ENCODE measurements around the gene MPZL3.

The MPZL3 gene

DNA sequence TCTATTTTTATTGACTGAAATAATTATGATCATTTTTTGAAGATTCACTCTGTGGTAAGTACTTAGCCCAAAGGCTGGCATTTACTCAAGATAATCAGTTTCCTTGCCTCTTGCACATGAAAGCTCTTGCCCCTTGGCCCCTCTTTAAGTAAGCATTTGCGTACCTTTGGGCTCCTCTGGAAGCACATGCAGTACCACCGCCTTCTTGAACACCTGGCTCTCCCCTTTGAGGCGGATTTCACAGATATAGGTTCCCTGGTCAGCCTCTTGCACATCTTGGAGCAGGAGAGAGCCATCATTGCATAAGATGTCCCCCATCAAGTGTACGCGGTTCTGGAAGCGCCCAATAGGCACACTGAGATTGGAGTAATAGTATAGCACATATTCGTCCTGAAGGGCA is 41.8 kb downstream of the MPZL3 start:
- Histone ChIP-seq H3K27me3 (ENCODE audit: insufficient read depth, low read length, poor library complexity) (no peaks in the 10 kb centered on the region), H3K27ac (ENCODE audit: low read depth, low read length) (no peak overlapping the region), H3K4me3 (ENCODE audit: low read length) (no peak overlapping the region)

DNA sequence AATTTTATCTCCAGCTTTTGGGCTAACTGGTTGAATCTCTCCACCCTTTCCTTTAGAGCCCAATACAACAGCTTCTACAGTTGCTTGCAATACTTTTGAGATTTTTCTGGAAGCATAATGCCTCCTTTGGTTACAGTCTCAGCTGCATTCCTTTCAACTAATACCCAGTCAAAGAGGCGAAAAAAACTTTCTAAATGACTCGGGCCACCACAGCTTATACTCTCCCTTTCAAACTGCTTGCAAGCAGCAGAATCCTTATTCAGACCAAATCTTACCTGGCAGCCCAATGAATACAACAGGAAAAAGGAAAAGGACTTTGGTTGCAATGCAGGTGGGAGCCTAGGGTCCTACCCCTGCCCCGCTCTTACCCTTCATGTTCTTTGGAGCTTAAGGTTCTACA is 43.1 kb downstream of the MPZL3 start:
- no peak overlapping the region for H3K4me3 ChIP-seq (ENCODE audit: low read length)
- H3K9ac ChIP-seq (ENCODE audit: low read length), result no peak overlapping the region
- DNase-seq, result no peak
- H3K27ac ChIP-seq (ENCODE audit: low read depth, low read length), result no peak overlapping the region
- no peaks in the 10 kb centered on the region for H3K79me1 ChIP-seq (ENCODE audit: low read length)
- H2BK15ac ChIP-seq (replicated peaks; ENCODE audit: low read depth), result no peak overlapping the region
- no peak overlapping the region for H3K4me2 ChIP-seq (ENCODE audit: low read length)
- H3K18ac ChIP-seq (ENCODE audit: low read length), result no peak overlapping the region
- H3K4ac ChIP-seq (ENCODE audit: low read depth, low read length), result no peak overlapping the region
- no peak overlapping the region for H3K23ac ChIP-seq (ENCODE audit: low read length)
- H2BK120ac ChIP-seq (ENCODE audit: low read depth, low read length), result no peak overlapping the region
- no peak overlapping the region for H3K56ac ChIP-seq (ENCODE audit: low read length)
- peaks cover 6% of the 10 kb centered on the region for H3K4me1 ChIP-seq (ENCODE audit: control insufficient read depth, low read depth, low read length)
- H3K79me2 ChIP-seq (ENCODE audit: control insufficient read depth, insufficient read depth, low read length), result no peaks in the 10 kb centered on the region
- H3K27me3 ChIP-seq (ENCODE audit: insufficient read depth, low read length, poor library complexity), result no peaks in the 10 kb centered on the region
- H2AK5ac ChIP-seq (ENCODE audit: low read length), result no peak overlapping the region
- H4K8ac ChIP-seq (ENCODE audit: low read depth, low read length), result no peak overlapping the region
- WGBS (ENCODE audit: extremely low coverage, insufficient coverage, low lambda C conversion rate), result no CpG with 5 or more reads among the region's 3 CpGs
- no peak overlapping the region for H4K5ac ChIP-seq (ENCODE audit: low read length)
- no peaks in the 10 kb centered on the region for H3K36me3 ChIP-seq (ENCODE audit: control insufficient read depth, insufficient read depth, low read length)
- no peak overlapping the region for H2BK5ac ChIP-seq (ENCODE audit: low read length)

More for the DNA sequence above, 41.8 kb downstream of the MPZL3 start:
- DNase-seq, result no peak
- peaks cover 6% of the 10 kb centered on the region for H3K4me1 ChIP-seq (ENCODE audit: control insufficient read depth, low read depth, low read length)
- WGBS (ENCODE audit: extremely low coverage, insufficient coverage, low lambda C conversion rate), result no CpG with 5 or more reads among the region's 7 CpGs
- no peak overlapping the region for H4K8ac ChIP-seq (ENCODE audit: low read depth, low read length)
- no peak overlapping the region for H3K23ac ChIP-seq (ENCODE audit: low read length)
- no peak overlapping the region for H3K4ac ChIP-seq (ENCODE audit: low read depth, low read length)
- H3K9ac ChIP-seq (ENCODE audit: low read length), result no peak overlapping the region
- no peaks in the 10 kb centered on the region for H3K79me1 ChIP-seq (ENCODE audit: low read length)
- H3K36me3 ChIP-seq (ENCODE audit: control insufficient read depth, insufficient read depth, low read length), result no peaks in the 10 kb centered on the region
- no peaks in the 10 kb centered on the region for H3K79me2 ChIP-seq (ENCODE audit: control insufficient read depth, insufficient read depth, low read length)
- no peak overlapping the region for H3K56ac ChIP-seq (ENCODE audit: low read length)
- no peak overlapping the region for H2AK5ac ChIP-seq (ENCODE audit: low read length)
- H4K5ac ChIP-seq (ENCODE audit: low read length), result no peak overlapping the region
- H2BK120ac ChIP-seq (ENCODE audit: low read depth, low read length), result no peak overlapping the region
- H3K4me2 ChIP-seq (ENCODE audit: low read length), result no peak overlapping the region
- H3K18ac ChIP-seq (ENCODE audit: low read length), result no peak overlapping the region
- H2BK15ac ChIP-seq (replicated peaks; ENCODE audit: low read depth), result no peak overlapping the region
- H2BK5ac ChIP-seq (ENCODE audit: low read length), result no peak overlapping the region

DNA sequence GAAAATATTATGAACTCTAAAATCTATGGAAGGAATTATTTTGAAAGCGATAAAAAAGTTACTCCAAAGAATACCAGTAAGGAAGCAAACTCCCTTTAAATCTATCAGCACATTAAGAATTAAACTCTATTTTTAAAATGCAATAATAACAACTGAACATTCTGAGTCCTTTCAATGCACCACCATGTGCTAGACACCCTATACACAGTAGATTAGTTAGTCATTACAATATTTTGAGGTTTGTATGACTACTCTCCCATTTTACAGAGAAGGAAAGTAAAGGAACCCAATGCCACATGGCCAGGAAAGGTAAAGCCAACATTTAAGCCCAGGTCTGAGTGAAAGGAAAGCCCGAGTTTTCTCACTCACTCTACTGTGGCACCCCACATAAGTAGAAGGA is 45.1 kb downstream of the MPZL3 start:
- WGBS (ENCODE audit: extremely low coverage, insufficient coverage, low lambda C conversion rate), result no CpG with 5 or more reads among the region's 2 CpGs
- H2BK15ac ChIP-seq (replicated peaks; ENCODE audit: low read depth), result no peak overlapping the region
- no peak overlapping the region for H4K8ac ChIP-seq (ENCODE audit: low read depth, low read length)
- no peak overlapping the region for H2BK120ac ChIP-seq (ENCODE audit: low read depth, low read length)
- H3K18ac ChIP-seq (ENCODE audit: low read length), result no peak overlapping the region
- H3K4me2 ChIP-seq (ENCODE audit: low read length), result no peak overlapping the region
- no peak overlapping the region for H4K5ac ChIP-seq (ENCODE audit: low read length)
- H2BK5ac ChIP-seq (ENCODE audit: low read length), result no peak overlapping the region
- H3K4ac ChIP-seq (ENCODE audit: low read depth, low read length), result no peak overlapping the region
- no peak overlapping the region for H3K9ac ChIP-seq (ENCODE audit: low read length)
- no peak overlapping the region for H2AK5ac ChIP-seq (ENCODE audit: low read length)
- no peaks in the 10 kb centered on the region for H3K36me3 ChIP-seq (ENCODE audit: control insufficient read depth, insufficient read depth, low read length)
- H3K27ac ChIP-seq (ENCODE audit: low read depth, low read length), result no peak overlapping the region
- no peaks in the 10 kb centered on the region for H3K79me1 ChIP-seq (ENCODE audit: low read length)
- DNase-seq, result no peak
- H3K23ac ChIP-seq (ENCODE audit: low read length), result no peak overlapping the region
- H3K56ac ChIP-seq (ENCODE audit: low read length), result no peak overlapping the region
- H3K27me3 ChIP-seq (ENCODE audit: insufficient read depth, low read length, poor library complexity), result no peaks in the 10 kb centered on the region
- H3K4me1 ChIP-seq (ENCODE audit: control insufficient read depth, low read depth, low read length), result peaks cover 6% of the 10 kb centered on the region
- H3K4me3 ChIP-seq (ENCODE audit: low read length), result no peak overlapping the region
- no peaks in the 10 kb centered on the region for H3K79me2 ChIP-seq (ENCODE audit: control insufficient read depth, insufficient read depth, low read length)

DNA sequence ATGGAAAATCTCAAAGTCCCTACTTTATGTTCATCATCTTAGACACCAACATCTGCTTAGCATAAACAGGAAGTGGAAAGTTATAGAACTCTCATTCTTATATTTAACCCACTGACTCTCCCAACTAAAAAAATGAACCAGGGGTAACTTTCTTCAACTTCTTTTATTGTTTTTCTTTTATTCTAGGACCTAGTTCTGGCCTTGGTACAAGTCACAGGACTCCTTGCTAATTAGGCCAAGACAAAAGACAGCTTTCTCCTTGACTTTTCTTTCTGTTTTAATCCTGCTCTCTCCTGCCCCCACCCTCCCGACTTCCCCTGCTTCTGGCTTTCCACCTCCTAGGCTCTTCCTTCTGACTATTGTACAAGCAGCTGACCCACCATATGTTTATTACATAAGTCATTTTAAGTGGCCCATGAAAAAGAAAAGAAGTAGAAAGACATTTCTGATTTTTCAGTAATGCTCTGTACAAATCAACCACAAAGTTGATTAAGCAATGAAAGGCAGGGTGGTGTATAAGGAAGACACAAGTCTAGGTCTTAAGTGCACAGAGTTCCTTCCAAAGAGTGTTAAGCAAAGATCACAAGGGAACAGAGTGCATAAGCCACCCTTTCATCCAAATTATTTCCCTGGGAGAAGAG is 45.7 kb downstream of the MPZL3 start:
- Histone ChIP-seq H3K18ac (ENCODE audit: low read length) (no peak overlapping the region), H3K79me2 (ENCODE audit: control insufficient read depth, insufficient read depth, low read length) (no peaks in the 10 kb centered on the region), H2BK5ac (ENCODE audit: low read length) (no peak overlapping the region), H3K4me3 (ENCODE audit: low read length) (no peak overlapping the region), H3K27me3 (ENCODE audit: insufficient read depth, low read length, poor library complexity) (no peaks in the 10 kb centered on the region), H3K56ac (ENCODE audit: low read length) (no peak overlapping the region), H2BK15ac (replicated peaks; ENCODE audit: low read depth) (no peak overlapping the region), H2AK5ac (ENCODE audit: low read length) (no peak overlapping the region), H3K4ac (ENCODE audit: low read depth, low read length) (no peak overlapping the region), H3K4me1 (ENCODE audit: control insufficient read depth, low read depth, low read length) (peaks cover 2% of the 10 kb centered on the region), H3K9ac (ENCODE audit: low read length) (no peak overlapping the region), H3K27ac (ENCODE audit: low read depth, low read length) (no peak overlapping the region), H2BK120ac (ENCODE audit: low read depth, low read length) (no peak overlapping the region), H3K36me3 (ENCODE audit: control insufficient read depth, insufficient read depth, low read length) (no peaks in the 10 kb centered on the region), H3K23ac (ENCODE audit: low read length) (no peak overlapping the region), H3K79me1 (ENCODE audit: low read length) (no peaks in the 10 kb centered on the region), H4K5ac (ENCODE audit: low read length) (no peak overlapping the region), H4K8ac (ENCODE audit: low read depth, low read length) (no peak overlapping the region), H3K4me2 (ENCODE audit: low read length) (no peak overlapping the region)
- DNase-seq, result no peak
- WGBS (ENCODE audit: extremely low coverage, insufficient coverage, low lambda C conversion rate), result no CpG with 5 or more reads among the region's 1 CpG

DNA sequence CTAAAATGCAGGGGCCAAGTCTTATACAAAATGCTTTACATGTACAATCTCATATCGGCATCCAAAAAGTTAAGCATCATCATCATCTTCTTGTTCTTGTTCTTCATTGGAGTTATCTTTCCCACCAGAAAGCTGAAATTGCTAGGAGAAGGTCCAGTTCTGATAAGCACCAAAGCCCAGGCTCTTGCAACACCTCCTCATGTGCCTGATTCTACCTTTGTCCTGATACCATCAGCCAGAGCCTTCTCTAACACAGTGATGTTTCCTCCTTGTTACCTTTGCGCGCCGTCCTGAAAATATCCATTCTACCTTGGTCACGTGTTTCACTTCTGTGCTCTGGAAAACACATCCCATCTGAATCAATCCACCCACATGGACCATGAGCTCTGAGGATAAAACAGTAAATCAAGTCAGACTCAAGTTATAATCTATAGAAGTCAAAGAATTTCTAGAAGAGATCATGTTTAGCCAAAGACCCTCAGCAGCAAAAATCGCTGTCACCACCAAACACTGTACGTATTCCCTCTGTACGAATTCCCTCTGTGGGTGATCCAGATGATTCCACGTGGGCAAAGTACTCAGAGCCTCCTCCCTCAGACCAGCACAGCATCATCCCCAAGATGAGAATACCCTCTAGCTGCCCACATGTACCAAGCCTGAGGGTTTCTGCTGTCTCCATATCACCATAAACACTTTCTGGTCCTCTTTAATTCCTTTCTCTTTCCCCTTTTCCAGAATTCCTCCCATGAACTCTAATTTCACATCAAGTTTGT is 46.4 kb downstream of the MPZL3 start:
- Histone ChIP-seq H3K27me3 (ENCODE audit: insufficient read depth, low read length, poor library complexity) (no peaks in the 10 kb centered on the region), H3K18ac (ENCODE audit: low read length) (no peak overlapping the region), H2BK5ac (ENCODE audit: low read length) (no peak overlapping the region), H2BK15ac (replicated peaks; ENCODE audit: low read depth) (no peak overlapping the region), H3K4me2 (ENCODE audit: low read length) (no peak overlapping the region), H3K4me1 (ENCODE audit: control insufficient read depth, low read depth, low read length) (peaks cover 2% of the 10 kb centered on the region), H4K5ac (ENCODE audit: low read length) (no peak overlapping the region), H2AK5ac (ENCODE audit: low read length) (no peak overlapping the region), H2BK120ac (ENCODE audit: low read depth, low read length) (no peak overlapping the region), H3K9ac (ENCODE audit: low read length) (no peak overlapping the region), H3K79me2 (ENCODE audit: control insufficient read depth, insufficient read depth, low read length) (no peaks in the 10 kb centered on the region), H3K4me3 (ENCODE audit: low read length) (no peak overlapping the region), H3K4ac (ENCODE audit: low read depth, low read length) (no peak overlapping the region), H3K36me3 (ENCODE audit: control insufficient read depth, insufficient read depth, low read length) (no peaks in the 10 kb centered on the region), H3K56ac (ENCODE audit: low read length) (no peak overlapping the region), H3K27ac (ENCODE audit: low read depth, low read length) (no peak overlapping the region), H3K23ac (ENCODE audit: low read length) (no peak overlapping the region), H3K79me1 (ENCODE audit: low read length) (no peaks in the 10 kb centered on the region), H4K8ac (ENCODE audit: low read depth, low read length) (no peak overlapping the region)
- no CpG with 5 or more reads among the region's 9 CpGs for WGBS (ENCODE audit: extremely low coverage, insufficient coverage, low lambda C conversion rate)
- no peak for DNase-seq

Measured in mesendoderm (in vitro differentiated cells).